Superior temporal gyrus (tissue), 1 donor: ENCODE data around the gene DCDC2.
A peak's percentile ranks its signal among the peaks of the same experiment; 100 is the strongest.
"Not testable (repeated sequence)": the region's sequence is repeated elsewhere in the genome, so short reads cannot be mapped to it uniquely, and the experiment has no call there.

Experiments
- DNase-seq: peaks from one replicate; pipeline ENCODE4 v3.0.0-alpha.2; 2016; ENCODE audit errors: extremely low spot score

Gene DCDC2

GRCh38 chr6:24272148-24272547 lies 85.7 kb downstream of the DCDC2 start:
- DNase-seq, result no peak

- DNase-seq, result no peak
Measured at GRCh38 chr6:24270011-24270410, 87.8 kb downstream of the DCDC2 start.

DNA sequence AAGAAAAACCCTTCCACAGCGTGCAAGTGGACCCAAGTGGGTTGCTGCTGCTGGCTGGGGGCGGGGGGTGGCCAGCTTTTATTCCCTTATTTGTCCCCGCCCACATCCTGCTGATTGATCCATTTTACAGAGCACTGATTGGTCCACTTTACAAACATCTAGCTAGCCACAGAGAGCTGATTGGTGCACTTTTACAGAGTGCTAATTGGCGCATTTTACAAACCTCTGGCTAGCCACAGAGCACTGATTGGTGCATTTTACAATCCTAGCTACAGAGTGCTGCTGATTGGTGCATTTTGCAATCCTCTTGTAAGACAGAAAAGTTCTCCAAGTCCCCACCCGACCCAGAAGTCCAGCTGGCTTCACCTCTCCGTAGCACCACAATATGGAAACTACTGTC lies 99.6 kb downstream of the DCDC2 start:
- not testable (repeated sequence) for DNase-seq

DNA sequence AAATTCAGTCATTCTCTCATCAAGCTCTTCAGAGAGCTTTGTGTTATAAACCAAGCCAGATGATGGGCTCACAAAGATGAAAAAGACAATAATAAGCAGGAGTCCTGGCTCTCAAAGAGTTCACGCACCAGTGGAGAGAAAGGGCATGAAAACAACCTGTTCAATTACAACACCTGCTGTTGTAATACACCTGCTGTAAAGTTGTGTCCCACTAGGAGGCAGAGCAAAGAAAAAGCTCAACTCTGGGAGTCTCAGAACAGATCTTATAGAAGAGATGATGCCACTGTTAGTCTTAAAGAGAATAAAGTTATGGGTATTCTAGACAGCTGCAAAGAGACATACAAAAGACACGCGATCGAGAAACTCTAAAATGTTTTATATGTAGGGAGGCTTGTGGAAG lies 100.6 kb downstream of the DCDC2 start:
- DNase-seq, result no peak

DNA sequence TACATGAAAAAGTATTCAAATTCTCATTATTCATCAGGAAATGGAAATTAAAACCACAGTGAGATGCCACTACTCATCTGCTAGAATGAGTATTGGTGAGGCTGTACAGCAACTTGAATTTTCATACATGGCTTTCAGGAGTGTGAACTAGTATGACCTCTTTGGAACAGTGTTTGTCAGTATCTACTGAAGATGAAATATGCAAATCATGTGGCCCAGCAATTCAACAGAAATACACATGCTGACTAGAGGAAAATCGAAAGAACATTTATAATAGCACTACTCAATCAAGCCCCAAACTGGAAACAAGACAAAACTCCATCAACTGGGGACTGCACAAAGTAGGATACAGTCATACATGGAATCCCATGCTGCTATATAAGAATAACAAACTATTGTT lies 102.2 kb downstream of the DCDC2 start:
- no peak for DNase-seq

GRCh38 chr6:24253360-24253759 lies 104.5 kb downstream of the DCDC2 start:
- DNase-seq, result no peak

DNA sequence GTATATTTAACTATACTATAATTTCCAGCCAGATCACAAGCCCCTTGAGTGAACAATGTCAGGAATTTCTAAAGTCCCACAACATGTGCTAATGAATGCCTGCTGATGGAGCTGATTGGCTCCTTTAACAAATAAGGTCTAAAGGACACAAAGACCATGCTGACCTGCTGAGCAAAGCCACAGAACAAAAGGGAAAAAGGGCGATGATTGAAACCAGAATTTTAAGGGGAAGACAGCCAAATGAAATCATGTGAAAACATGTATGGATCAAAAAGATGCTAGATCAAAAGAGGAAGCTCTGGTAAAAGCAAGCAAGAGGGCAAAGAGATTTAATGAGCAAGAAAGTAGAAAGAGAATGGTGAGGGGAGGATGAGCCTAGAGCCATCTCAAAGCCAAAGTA lies 105.6 kb downstream of the DCDC2 start:
- DNase-seq, result no peak

GRCh38 chr6:24251339-24251738 lies 106.5 kb downstream of the DCDC2 start:
- no peak for DNase-seq

GRCh38 chr6:24249926-24250325 lies 107.9 kb downstream of the DCDC2 start:
- no peak for DNase-seq

- no peak for DNase-seq
Measured at GRCh38 chr6:24245275-24245674, 112.6 kb downstream of the DCDC2 start.

- no peak for DNase-seq
Measured at GRCh38 chr6:24242924-24243323, 114.9 kb downstream of the DCDC2 start.

DNA sequence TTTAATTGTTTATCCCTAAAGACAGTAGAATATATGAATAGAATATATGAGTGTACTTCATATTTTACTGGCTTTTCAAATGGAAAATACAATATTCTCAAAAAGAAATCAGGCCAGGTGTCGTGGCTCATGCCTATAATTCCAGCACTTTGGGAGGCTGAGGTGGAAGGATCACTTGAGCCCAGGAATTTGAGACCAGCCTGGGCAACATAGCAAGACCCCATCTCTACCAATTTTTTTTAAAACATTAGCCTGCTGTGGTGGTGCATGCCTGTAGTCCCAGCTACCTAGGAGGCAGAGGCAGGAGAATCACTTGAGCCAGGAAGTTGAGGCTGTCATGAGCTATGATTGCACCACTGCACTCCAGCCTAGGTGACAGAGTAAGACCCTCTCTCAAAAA lies 116.1 kb downstream of the DCDC2 start:
- not testable (repeated sequence) for DNase-seq

GRCh38 chr6:24240943-24241342 lies 116.9 kb downstream of the DCDC2 start:
- DNase-seq, result no peak

DNA sequence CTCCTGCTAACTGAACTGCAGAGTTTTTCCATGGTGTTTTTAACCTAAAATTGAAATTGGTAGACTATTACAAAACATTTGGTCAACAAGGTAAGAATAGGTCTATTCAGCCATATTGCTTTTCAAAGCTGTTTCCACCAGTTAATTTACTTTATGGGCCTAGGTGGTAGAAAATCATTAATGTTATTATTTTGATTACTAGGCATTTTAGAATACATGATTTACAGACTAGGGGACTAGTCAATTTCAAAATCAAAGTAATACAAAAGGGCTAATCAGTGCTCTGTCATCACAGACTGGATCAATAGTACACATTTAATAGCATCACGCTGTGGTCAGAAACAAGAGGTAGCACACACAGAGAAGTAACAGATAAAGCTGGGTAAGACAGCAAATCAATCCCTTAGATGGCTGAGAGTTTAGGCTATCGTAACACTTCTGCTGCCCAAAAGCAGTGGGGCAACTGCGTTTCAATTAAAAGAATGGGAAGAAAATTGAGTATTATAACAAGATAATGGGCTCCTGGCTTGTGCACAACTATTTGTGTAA lies 117.4 kb downstream of the DCDC2 start:
- DNase-seq, result no peak

- no peak for DNase-seq
Measured at GRCh38 chr6:24238700-24239099, 119.2 kb downstream of the DCDC2 start.

DNA sequence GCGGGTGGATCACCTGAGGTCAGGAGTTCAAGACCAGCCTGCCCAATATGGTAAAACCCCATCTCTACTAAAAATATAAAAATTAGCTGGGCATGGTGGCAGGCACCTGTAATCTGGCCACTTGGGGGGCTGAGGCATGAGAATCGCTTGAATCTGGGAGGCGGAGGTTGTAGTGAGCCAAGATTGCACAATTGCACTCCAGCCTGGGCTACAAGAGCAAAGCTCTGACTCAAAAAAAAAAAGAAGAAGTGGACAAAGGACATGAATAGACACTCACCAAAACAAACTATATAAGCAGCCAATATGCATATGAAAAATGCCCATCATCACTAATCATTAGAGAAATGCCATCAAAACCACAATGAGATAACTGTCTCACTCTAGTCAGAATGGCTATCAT lies 121.1 kb downstream of the DCDC2 start:
- not testable (repeated sequence) for DNase-seq

DNA sequence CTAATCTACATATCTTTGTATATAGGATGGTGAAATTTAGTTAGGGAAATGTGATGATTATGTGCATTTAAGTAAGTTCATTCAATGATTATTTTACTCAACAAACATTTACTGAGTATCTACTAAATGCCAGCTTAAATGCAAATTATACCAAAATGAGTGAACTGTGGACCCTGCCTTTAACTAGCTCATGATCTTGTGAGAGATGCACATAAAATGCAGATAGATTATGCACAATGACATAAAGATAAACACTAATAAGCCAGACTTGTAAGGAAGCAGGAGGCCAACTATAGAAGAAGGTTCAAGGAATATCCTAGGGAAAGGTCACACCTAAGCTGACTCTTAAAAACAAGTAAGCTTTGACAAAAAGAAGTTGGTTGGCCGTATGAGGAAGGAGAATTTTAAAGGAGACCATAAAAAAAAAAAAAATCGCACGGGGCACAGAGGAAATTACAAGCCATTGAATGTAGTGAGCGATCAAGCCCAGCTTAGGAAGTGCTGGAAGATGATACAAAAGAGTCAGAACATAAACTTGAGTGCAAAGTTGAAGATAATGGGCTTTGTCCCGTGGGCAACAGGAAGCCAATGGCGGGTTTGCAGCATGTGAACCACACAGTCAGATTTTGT lies 123.9 kb downstream of the DCDC2 start:
- no peak for DNase-seq

DNA sequence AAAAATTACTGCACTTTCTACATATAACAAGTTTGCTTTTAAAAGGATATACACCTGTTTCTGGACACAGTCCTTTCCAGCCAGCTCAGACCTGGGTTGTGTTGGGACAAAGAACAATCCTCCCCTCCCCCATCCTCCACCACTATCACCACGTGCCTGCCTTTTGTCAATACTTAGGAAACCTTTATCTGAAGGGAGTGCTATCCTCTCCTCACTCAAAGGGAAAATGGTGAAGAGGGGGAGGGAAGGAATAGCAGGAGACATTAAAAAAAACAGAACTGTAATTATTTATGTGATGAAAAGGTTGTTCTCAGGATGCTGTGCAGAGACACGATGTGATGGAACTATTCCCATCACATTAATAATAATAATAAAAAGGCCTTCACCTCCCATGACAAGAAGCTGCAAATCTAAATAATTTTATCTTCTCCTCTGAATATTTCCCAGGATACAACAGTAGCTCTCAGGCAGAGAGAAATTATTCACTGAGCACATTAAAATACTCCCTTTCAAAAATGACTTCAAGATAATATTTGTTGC lies 126.4 kb downstream of the DCDC2 start:
- DNase-seq, result no peak

DNA sequence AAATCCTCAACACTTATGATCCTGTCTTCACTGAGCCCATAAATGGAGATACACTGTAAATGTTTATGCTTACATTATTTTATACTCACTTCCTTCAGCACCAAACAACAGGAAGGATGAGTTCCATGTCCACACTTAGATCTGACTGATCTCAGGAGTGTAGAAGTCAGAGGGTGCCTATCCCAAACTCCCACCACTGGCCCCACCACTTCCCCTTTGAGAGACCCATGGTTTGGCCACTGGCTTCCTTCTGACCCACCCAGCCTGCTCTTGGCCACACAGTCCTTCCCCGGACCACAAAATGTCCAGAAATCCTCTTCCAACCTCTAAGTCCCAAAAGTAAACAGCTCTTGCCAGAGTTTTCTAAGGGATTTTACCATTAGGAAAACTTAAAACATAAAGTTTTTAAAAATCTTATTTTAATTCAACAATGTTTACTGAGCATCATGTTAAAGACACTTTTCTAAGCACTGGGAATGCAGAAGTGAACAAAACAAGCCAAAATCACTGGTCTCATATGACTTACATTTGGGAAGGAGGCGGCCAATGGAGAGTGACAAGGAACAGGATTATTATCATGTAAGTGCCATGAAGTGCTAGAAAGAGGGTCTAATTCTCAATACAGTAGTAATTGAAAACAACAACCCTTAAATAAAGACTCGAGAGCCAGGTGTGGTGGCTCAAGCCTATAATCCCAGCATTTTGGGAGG lies 128.0 kb downstream of the DCDC2 start:
- DNase-seq, result no peak

DNA sequence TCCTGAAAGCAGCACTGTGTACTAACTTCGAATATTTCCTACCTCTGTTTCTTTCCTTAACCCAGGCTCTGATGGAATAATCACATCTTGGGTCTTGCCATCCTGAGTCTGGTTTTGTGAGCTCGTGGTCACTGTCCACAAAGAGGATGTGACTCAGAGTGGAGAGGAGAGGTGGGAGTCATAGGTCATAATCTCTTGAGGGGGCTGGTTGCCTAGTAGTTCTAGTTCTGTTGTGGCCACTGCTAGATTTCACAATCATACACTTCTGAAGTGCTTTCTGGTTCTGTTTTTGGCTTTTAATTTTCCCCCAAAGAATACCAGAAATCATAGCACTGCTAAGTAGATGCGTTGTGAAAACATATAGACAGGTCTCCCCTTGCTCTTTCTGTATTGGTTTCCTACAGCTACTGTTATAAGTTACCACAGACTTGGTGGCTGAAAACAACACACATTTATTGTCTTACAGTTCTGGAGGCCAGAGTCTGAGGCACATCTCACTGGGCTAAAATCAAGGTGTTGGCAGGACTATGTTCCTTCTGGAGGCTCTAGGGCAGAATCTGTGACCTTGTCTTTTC lies 129.1 kb downstream of the DCDC2 start:
- DNase-seq, result no peak

DNA sequence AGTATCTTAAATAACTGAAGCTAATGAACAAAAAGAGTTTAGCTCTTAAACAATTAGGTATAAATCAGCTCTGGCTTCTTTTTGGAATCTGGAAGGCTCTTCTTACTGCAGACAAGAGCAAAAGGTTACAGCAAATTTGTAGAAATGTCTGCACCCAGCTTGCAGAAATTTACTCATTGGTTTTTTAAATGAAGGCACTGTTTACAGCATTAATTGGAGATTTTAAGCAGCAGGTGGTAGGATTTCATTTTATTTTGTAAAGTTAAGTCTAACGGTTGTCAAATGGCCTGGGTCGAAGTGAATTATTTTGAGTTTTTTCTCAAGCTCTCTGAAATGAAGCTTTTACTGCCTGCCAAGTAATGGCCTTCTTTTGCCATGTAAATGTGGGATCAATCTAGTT lies 129.7 kb downstream of the DCDC2 start:
- peak; percentile 21 for DNase-seq

GRCh38 chr6:24227556-24227955 lies 130.3 kb downstream of the DCDC2 start:
- DNase-seq, result no peak

DNA sequence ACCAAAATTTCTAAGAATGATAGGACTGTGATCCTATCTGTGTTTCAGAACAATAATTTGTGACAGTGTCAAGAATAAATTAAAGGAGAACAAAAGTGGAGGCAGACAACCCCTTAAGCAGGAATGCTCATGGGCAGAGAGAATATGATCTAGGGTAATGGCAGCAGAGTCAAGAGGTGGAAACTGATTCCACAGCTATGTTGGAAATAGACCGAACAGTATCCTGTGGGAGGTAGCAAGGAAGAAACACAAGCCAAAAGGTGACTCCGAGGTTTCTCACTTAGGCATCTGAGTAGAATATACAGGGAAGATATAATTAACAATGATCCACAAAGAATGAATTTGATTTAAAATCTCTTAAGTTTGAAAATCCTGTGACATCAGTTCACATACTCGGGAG lies 131.3 kb downstream of the DCDC2 start:
- no peak for DNase-seq
